Activated naive CD8-positive, alpha-beta T cell (primary cell): Measurements from ENCODE around the gene PALM3.
"Not testable (repeated sequence)": the region's sequence is repeated elsewhere in the genome, so short reads cannot be mapped to it uniquely, and the experiment has no call there.

ENCODE experiments used
- H3K27ac Mint-ChIP-seq: one replicate; pipeline ENCODE4 v1.8.0; 2021; ENCODE audit warnings: mixed read lengths
- H3K27me3 Mint-ChIP-seq: one replicate; pipeline ENCODE4 v1.8.0; 2021; ENCODE audit warnings: mixed read lengths
- H3K36me3 Mint-ChIP-seq: one replicate; pipeline ENCODE4 v1.8.0; 2021; ENCODE audit warnings: mixed read lengths
- H3K4me1 Mint-ChIP-seq: one replicate; pipeline ENCODE4 v1.8.0; 2021; ENCODE audit warnings: low read depth, mixed read lengths
- H3K4me3 Mint-ChIP-seq: one replicate; pipeline ENCODE4 v1.8.0; 2021; ENCODE audit warnings: mild to moderate bottlenecking, mixed read lengths
- H3K9me3 Mint-ChIP-seq: one replicate; pipeline ENCODE4 v1.8.0; 2021; ENCODE audit warnings: low read depth, mixed read lengths

Gene PALM3

DNA sequence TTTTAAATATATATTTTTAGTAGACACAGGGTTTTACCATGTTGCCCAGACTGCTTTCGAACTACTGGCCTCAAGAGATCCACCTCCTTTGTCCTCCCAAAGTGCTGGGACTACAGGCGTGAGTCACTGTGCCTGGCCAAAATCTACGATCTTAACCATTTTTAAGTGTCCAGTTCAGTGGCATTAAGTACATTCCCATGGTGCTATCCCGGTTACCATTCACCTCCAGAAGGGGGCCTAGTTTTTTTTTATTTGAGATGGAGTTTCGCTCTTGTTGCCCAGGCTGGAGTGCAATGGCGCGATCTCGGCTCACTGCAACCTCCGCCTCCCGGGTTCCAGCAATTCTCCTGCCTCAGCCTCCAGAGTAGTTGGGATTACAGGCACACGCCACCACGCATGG lies 26.7 kb downstream of the PALM3 start:
- H3K36me3 Mint-ChIP-seq, H3K27ac Mint-ChIP-seq, H3K9me3 Mint-ChIP-seq, H3K27me3 Mint-ChIP-seq, H3K4me3 Mint-ChIP-seq: not testable (repeated sequence)
- H3K4me1 Mint-ChIP-seq: peaks cover 27% of the 10 kb centered on the region

DNA sequence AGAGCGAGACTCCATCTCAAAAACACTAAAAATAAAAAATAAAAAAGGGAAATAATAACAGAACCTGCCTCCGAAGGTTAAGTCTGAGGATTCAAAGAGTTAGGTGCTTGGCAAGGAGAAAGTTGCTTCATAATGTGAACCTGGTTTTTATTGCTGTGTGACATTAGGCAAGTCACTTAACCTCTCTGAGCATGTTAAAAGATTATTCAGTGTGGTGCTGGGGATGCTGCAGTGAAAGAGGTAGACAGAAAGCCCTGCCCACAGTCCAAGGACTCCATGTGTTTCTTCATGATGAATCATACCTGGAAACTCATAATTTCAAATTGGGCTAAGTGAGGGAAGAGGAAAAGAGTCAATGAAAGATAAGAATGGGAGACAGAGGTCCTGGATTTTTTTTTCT lies 27.9 kb downstream of the PALM3 start:
- Mint-ChIP-seq H3K27me3 (no peaks in the 10 kb centered on the region), H3K9me3 (no peaks in the 10 kb centered on the region), H3K4me3 (peak overlapping the region; percentile 80)

DNA sequence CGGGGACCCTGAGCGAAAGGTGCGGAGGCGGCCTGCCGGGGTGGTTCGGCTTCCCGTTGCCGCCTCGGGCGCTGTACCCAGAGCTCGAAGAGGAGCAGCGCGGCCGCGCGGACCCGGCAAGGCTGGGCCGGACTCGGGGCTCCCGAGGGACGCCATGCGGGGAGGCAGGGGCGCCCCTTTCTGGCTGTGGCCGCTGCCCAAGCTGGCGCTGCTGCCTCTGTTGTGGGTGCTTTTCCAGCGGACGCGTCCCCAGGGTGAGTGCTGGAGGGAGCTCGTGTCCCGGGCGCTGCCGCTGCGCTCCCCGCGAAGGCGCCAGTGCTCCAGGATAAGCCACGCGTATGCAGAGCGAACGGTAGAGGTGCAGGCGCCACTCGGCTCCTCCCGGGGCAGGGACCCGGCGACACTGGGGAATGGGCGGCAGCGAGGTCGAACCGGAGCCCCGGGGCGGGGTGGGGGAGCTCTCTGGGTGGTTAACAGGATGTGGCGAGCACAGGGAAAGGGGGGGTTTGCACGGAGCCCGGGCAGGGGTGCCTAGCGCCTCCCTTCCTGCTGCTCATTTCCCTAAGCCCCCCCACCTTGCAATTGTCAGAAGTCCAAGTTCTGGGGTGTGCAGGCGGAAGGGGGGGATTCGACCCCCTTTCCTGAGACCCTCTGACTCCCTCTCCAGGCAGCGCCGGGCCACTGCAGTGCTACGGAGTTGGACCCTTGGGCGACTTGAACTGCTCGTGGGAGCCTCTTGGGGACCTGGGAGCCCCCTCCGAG lies 30.0 kb downstream of the PALM3 start, which contains the start of gene IL27RA:
Gene IL27RA (plus strand): TSS at position 44 of the 762 bp plus-strand sequence. CDS start 111 bp downstream, at position 155.
- Mint-ChIP-seq H3K4me1 (peaks cover 27% of the 10 kb centered on the region), H3K27me3 (no peaks in the 10 kb centered on the region), H3K4me3 (peak within 1 kb of the TSS; percentile 92), H3K36me3 (peaks cover 3% of the 10 kb centered on the region), H3K9me3 (no peaks in the 10 kb centered on the region), H3K27ac (peak within 1 kb of the TSS; percentile 88)

More for the DNA sequence above, 27.9 kb downstream of the PALM3 start:
- Mint-ChIP-seq H3K4me1 (peaks cover 29% of the 10 kb centered on the region), H3K36me3 (peaks cover 3% of the 10 kb centered on the region), H3K27ac (peak overlapping the region; percentile 90)

DNA sequence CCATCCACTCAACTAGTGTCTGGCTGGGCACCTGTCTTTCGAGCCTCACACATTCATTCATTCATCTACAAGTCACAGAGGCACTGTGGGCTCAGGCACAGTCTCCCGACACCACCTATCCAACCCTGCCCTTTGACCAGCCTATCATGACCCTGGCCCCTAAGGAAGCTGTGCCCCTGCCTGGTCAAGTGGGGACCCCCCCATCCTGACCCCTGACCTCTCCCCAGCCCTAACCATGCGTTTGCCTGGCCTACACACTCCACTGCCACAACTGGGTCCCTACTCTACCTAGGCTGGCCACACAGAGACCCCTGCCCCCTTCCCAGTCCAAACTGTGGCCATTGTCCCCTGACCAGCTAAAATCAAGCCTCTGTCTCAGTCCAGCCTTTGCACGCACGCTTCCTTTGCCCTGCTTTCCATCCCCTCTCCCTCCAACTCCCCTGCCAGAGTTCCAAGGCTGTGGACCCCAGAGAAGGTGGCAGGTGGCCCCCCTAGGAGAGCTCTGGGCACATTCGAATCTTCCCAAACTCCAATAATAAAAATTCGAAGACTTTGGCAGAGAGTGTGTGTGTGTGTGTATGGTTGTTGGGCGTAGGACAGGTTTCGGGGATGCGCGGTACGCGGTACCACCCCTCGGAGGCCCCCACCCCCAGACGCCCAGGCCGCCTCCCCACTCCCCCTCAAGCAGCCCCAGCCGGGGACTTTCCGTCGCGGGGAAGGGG lies 30.7 kb downstream of the PALM3 start:
- Mint-ChIP-seq H3K27ac (peak overlapping the region; percentile 36), H3K27me3 (no peaks in the 10 kb centered on the region), H3K4me1 (peaks cover 25% of the 10 kb centered on the region), H3K36me3 (peaks cover 3% of the 10 kb centered on the region), H3K9me3 (no peaks in the 10 kb centered on the region), H3K4me3 (peak overlapping the region; percentile 92)

DNA sequence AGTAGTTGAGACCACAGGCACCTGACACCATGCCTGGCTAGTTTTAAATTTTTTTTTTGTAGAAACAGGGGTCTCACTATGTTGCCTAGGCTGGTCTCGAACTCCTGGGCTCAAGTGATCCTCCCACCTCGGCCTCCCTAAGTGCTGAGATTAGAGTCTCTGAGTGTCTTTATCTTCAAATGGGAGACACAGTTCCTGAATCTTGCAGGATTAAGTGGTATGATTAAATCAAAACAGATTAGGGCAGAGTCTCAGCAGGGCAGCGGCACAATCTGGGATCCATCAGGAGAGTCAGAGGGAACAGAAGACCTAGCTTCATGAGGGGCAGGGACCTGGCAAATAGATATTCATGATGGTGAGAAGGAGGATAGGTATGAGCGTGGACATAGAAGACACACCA lies 33.0 kb downstream of the PALM3 start:
- Mint-ChIP-seq H3K27me3 (no peaks in the 10 kb centered on the region), H3K9me3 (no peaks in the 10 kb centered on the region), H3K4me3 (no peak overlapping the region)

DNA sequence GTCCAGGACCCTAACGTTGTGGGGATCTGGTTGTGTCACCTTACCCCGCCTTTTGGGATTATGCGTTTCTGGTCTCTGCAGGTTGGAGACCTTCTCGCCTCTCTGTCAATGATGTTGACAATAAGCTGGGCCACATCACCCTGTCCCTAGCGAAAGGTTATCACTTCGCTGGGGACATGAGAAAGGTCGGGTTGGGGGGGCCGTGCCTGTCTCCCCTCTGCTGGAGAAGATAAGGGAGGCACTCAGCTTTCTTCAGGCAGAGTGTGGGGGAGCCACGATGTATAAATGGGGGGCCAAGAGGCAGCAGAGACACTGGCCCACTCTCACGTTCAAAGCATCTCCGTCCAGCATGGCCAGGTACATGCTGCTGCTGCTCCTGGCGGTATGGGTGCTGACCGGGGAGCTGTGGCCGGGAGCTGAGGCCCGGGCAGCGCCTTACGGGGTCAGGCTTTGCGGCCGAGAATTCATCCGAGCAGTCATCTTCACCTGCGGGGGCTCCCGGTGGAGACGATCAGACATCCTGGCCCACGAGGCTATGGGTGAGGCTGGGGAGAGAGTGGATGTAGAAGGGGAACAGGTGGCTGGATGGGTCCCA lies 33.9 kb downstream of the PALM3 start, which contains the start of gene RLN3:
Gene RLN3 (plus strand): TSS at position 293 of the 595 bp plus-strand sequence. CDS start 57 bp downstream, at position 350.
- no peaks in the 10 kb centered on the region for H3K36me3 Mint-ChIP-seq
- no peaks in the 10 kb centered on the region for H3K9me3 Mint-ChIP-seq
- H3K27me3 Mint-ChIP-seq: no peaks in the 10 kb centered on the region
- H3K27ac Mint-ChIP-seq: peak within 1 kb of the TSS; percentile 56
- no peak within 1 kb of the TSS for H3K4me3 Mint-ChIP-seq
- peaks cover 19% of the 10 kb centered on the region for H3K4me1 Mint-ChIP-seq

More for the DNA sequence above, 33.0 kb downstream of the PALM3 start:
- peaks cover 18% of the 10 kb centered on the region for H3K4me1 Mint-ChIP-seq
- H3K36me3 Mint-ChIP-seq: peaks cover under 1% of the 10 kb centered on the region
- peak overlapping the region; percentile 56 for H3K27ac Mint-ChIP-seq

DNA sequence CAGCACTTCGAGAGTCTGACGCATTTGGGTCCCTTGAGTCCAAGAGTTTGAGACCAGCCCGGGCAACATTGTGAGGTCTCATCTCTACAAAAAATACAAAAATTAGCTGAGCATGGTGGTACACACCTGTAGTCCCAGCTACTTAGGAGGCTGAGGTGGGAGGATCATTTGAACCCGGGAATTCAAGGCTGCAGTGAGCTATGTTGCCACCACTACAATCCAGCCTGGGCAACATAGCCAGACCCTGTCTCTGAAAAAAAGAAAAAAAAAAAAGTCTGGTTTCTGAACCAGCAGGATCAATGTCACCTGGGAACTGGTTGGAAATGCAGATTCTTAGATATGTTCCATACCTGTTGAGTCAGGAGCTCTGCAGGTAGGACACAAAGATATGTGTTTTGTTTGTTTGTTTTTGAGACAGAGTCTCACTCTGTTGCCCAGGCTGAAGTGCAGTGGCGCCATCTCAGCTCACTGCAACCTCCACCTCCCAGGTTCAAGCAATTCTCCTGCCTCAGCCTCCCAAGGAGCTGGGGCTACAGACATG lies 35.2 kb downstream of the PALM3 start:
- not testable (repeated sequence) for H3K4me3 Mint-ChIP-seq, H3K27me3 Mint-ChIP-seq, H3K27ac Mint-ChIP-seq, H3K36me3 Mint-ChIP-seq, H3K9me3 Mint-ChIP-seq
- H3K4me1 Mint-ChIP-seq: peaks cover 17% of the 10 kb centered on the region

DNA sequence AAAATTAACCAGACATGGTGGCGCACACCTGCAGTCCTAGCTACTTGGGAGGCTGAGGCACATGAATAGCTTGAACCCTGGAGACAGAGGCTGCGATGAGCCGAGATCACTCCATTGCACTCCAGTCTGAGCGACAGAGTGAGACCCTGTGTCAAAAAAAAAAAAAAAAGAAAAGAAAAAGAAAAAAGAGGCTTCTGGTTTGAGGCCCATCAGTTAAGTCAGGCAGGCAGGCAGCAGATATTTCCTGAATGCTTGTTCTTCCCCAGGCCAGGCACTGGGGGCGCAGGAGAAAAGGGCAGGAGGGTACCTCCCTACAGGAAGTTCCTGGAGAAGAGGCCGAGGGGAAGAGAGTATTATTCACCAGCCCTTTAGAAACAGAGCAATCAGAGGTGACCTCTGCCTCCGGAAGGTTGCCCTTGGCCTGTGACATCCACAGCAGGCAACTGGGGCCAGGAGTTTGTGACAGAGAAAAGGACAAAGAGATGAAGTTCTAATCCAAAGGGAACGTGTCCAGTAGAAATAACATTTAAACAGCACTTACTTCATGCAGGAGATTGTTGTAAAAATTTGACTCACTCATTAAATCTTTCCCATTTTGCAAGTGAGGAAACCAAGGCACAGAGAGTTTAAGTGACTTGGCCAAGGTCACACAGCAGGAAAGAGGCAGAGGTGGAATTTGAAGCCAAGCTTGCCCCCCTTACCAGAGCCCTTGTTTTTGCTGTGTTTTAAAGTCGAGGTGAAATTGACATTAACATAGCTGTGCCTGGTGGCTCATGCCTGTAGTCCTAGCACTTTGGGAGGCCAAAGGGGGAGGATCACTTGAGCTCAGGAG lies 38.3 kb downstream of the PALM3 start:
- peak overlapping the region; percentile 51 for H3K27ac Mint-ChIP-seq
- H3K4me1 Mint-ChIP-seq: peaks cover 5% of the 10 kb centered on the region
- H3K4me3 Mint-ChIP-seq: no peak overlapping the region
- H3K9me3 Mint-ChIP-seq: no peaks in the 10 kb centered on the region
- H3K36me3 Mint-ChIP-seq: no peaks in the 10 kb centered on the region
- no peaks in the 10 kb centered on the region for H3K27me3 Mint-ChIP-seq

DNA sequence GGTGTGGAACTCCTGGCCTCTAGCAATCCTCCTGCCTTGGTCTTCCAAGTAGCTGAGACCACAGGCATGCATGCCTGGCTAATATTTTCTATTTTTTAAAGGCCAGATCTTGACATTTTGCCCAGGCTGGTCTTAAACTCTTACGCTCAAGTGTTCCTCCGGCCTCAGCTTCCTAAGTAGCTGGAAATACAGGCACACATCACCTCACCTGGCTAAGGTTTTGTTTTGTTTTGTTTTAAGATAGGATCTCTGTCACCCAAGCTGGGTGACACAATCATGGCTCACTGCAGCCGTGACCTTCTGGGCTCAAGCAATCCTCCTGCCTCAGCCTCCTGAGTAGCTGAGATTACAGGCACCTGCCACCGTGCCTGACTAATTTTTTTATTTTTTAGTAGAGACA lies 39.4 kb downstream of the PALM3 start:
- peaks cover 5% of the 10 kb centered on the region for H3K4me1 Mint-ChIP-seq

DNA sequence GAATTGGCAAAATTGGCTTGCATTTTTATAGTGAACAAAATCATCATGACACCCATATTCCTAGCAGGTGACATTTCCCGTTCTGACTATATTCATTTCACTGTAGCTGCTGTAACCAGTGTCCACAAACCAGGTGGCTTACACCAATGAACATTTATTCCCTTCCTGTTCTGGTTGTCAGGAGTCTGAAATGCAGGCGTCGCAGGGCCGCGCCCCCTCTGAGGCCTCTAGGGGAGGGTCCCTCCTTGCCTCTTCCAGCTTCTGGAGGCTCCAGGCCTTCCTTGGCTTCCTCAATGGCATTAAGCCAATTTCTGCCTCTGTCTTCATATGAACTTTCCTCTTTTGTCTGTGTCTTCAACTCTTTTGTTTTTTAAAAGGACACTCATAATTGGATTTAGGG lies 40.4 kb downstream of the PALM3 start:
- Mint-ChIP-seq H3K4me3 (no peak overlapping the region), H3K27me3 (no peaks in the 10 kb centered on the region), H3K9me3 (no peaks in the 10 kb centered on the region), H3K4me1 (peaks cover 5% of the 10 kb centered on the region), H3K36me3 (no peaks in the 10 kb centered on the region), H3K27ac (no peak overlapping the region)

More for the DNA sequence above, 39.4 kb downstream of the PALM3 start:
- Mint-ChIP-seq H3K36me3 (no peaks in the 10 kb centered on the region), H3K27ac (no peak overlapping the region), H3K9me3 (no peaks in the 10 kb centered on the region), H3K27me3 (no peaks in the 10 kb centered on the region), H3K4me3 (no peak overlapping the region)

DNA sequence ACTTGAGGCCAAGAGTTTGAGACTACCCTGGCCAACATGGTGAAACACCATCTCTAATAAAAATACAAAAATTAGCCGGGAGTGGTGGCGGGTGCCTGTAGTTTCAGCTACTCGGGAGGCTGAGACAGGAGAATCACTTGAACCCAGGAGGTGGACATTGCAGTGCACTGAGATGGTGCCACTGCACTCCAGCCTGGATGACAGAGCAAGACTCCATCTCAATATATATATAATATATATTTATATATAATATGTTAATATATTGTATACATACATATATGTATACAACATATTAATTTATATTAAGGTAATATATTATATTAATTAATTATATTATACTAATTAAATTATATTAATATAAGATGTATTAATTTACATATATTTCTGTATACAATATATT lies 42.1 kb downstream of the PALM3 start:
- H3K4me3 Mint-ChIP-seq, H3K9me3 Mint-ChIP-seq, H3K36me3 Mint-ChIP-seq, H3K27ac Mint-ChIP-seq, H3K27me3 Mint-ChIP-seq, H3K4me1 Mint-ChIP-seq: not testable (repeated sequence)

DNA sequence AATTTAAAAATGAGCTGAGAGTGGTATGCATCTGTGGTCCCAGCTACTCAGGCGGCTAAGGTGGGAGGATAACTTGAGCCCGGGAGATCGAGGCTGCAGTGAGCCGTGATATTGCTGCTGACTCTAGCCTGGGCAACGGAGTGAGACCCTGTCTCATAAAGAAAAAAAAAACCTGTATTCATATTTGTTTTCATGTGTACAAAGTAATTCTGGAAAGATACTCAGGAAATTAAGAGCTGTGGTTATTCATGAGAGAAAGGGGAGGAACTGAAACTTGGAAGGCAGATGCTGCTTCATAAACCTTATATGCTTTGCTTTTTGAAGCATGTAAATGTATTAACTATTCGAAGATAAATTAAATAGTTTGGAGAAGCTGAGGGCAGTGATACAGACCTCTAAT lies 42.8 kb downstream of the PALM3 start:
- Mint-ChIP-seq H3K4me1 (peaks cover 6% of the 10 kb centered on the region), H3K4me3 (no peak overlapping the region), H3K9me3 (no peaks in the 10 kb centered on the region), H3K36me3 (no peaks in the 10 kb centered on the region), H3K27ac (no peak overlapping the region), H3K27me3 (no peaks in the 10 kb centered on the region)

DNA sequence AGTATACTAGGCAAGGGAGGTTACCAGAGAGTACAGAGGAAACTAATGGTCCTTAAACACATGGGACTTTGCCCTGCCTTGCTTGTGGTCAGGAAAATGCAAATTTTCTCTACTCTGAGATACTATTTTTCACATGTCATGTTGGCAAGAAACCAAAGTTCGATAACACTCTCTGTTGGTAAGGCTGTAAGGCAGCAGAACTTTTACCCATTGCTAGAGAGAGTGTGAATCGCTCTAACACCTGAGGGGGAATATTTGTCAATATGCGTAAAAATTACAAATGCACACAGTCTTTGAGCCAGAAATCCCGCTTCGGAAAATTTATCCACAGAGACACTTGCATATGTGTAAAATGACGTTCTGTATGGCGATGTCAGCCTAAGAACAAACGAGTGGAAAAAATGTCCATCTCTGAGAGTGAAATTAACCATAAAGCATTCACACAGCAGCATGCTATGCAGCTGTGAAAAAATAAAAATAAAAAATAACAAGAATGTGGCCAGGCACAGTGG lies 46.3 kb downstream of the PALM3 start:
- Mint-ChIP-seq H3K9me3 (no peaks in the 10 kb centered on the region), H3K27ac (no peak overlapping the region), H3K4me1 (peaks cover 1% of the 10 kb centered on the region), H3K27me3 (no peaks in the 10 kb centered on the region), H3K36me3 (no peaks in the 10 kb centered on the region), H3K4me3 (no peak overlapping the region)

DNA sequence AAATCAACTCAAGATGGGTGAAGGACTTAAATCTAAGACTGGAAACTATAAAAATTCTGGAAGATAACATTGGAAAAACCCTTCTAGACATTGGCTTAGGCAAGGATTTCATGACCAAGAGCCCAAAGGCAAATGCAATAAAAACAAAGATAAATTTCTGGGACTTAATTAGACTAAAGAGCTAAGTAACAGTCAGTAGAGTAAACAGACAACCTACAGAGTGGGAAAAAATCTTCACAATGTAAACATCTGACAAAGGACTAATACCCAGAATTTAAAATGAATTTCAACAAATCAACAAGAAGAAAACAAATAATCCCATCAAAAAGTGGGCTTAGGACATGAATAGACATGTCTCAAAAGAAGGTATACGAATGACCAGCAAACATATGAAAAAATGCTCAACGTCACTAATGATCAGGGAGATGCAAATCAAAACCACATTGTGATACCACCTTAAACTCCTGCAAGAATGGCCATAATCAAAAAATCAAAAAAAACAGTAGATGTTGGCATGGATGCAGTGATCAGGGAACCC lies 49.4 kb downstream of the PALM3 start:
- H3K4me1 Mint-ChIP-seq: peaks cover 1% of the 10 kb centered on the region
- H3K9me3 Mint-ChIP-seq: no peaks in the 10 kb centered on the region
- H3K27ac Mint-ChIP-seq: no peak overlapping the region

More for the DNA sequence above, 49.4 kb downstream of the PALM3 start:
- H3K36me3 Mint-ChIP-seq: no peaks in the 10 kb centered on the region
- no peak overlapping the region for H3K4me3 Mint-ChIP-seq
- no peaks in the 10 kb centered on the region for H3K27me3 Mint-ChIP-seq
